GM13977 (cell line): ENCODE measurements around the gene KCNH2.

ENCODE experiments used
- DNase-seq: peaks from one replicate; pipeline ENCODE4 v3.0.0; 2012; ENCODE audit warnings: low spot score
- in situ Hi-C: fragments of 300-500 bp; cut with MboI; formaldehyde crosslinking; loops from one replicate; pipeline ENCODE4 v1.12.0; 2022; ENCODE audit warnings: low sequenced_read_pairs, low pct_unique_long_range_greater_than_20kb, mixed read lengths, inconsistent platforms; ENCODE audit not compliant: unreplicated experiment
- TF ChIP-seq, protein P1 (sequence below): IDR thresholded peaks from 2 replicates; pipeline ENCODE4 v1.5.1; 2012; ENCODE audit warnings: mild to moderate bottlenecking, control low read depth; ENCODE audit not compliant: insufficient read depth; ENCODE audit errors: extremely low read depth, missing control alignments

KCNH2 gene

DNA sequence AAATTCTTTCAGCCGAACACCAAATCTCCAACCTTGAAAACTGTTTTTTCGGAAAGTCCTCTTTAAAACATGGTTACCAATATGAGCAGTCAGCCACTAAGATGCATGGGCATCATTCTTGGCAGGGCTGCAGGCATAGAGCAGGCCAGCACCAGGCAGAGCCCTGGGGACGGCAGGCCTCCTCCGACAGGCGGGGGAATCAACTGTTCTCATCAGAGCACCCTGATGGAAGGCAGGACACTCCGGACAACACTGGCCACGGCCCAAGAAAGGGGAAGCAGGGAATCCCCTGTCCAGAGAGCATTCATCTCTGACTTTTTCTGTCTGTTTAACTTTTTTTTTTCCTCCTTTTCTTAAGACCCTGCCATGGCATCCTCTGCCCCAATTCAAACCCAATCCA, 11.3 kb upstream of the KCNH2 start:
- TF ChIP-seq, protein P1, sequence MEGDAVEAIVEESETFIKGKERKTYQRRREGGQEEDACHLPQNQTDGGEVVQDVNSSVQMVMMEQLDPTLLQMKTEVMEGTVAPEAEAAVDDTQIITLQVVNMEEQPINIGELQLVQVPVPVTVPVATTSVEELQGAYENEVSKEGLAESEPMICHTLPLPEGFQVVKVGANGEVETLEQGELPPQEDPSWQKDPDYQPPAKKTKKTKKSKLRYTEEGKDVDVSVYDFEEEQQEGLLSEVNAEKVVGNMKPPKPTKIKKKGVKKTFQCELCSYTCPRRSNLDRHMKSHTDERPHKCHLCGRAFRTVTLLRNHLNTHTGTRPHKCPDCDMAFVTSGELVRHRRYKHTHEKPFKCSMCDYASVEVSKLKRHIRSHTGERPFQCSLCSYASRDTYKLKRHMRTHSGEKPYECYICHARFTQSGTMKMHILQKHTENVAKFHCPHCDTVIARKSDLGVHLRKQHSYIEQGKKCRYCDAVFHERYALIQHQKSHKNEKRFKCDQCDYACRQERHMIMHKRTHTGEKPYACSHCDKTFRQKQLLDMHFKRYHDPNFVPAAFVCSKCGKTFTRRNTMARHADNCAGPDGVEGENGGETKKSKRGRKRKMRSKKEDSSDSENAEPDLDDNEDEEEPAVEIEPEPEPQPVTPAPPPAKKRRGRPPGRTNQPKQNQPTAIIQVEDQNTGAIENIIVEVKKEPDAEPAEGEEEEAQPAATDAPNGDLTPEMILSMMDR: no peak
- in situ Hi-C loops: no loop called here
- DNase-seq: no peak

DNA sequence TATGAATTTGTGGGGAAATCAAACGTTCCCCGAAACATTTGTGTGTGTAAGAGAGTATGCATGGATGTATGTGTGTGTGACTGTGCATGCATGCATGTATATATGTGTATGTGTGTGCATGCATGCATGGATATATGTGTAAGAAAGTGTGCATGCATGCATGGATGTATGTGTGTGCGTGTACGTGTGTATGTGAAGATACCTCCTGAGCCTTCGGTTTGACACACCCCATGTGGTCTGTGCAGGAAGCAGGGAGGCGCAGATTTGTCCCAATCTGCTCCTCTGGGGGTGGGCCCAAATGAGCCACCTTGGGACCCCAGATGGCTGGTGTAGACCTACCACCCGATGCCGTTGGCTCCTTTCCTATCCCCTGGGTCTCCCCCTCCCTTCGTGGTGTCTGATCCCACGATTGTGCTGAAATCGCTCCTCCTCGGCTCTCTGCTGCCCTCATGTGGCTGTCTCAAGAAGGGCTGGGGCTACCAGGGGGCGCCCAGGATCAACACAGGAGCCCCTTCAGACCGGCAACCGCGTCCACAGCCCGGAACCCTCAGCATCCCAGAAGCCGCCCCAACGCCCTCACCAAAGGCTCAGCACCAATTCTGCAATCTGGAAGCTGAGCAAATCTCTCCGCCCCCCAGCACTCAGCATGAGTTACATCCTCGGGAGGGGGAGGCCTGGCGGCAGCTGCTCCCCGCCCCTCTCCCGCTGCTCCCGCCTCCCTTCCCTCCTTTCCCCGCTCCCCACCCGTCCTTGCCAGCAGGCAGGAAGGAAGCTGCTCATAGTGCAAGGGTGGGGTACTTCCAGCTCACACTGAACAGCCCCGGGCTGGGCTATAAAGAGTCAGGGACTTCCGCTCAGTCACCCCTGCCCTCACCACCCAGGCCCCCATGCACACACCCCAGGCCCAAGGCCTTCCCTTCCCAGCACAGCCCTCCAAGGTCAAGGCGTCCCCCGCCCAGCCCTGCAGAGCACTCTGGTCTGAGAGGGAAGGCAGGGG, 10.4 kb upstream of the KCNH2 start:
- DNase-seq: peak; percentile 85
- TF ChIP-seq, protein P1: peak; percentile 80
- in situ Hi-C loops: no loop called here

DNA sequence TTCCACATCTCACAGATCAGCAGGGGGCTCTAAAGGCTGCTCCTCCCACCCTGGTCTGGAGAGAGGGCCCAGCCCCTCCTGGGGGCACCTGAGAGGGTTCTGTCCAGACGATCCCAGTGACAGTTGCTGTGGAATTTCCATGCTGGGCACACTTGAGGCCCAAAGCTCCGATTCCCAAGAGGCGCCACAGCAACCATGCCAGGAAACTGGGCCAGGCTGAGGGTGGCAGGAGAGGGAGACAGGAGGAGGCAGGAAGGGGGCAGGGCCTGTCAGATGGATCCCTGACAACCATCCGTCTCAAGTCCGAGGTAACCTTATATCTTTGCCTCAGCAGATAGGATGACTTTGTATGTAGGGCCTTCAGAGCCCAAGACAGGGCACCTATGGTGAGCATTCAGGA, 8.4 kb upstream of the KCNH2 start:
- TF ChIP-seq, protein P1: no peak
- in situ Hi-C loops: no loop called here
- no peak for DNase-seq

DNA sequence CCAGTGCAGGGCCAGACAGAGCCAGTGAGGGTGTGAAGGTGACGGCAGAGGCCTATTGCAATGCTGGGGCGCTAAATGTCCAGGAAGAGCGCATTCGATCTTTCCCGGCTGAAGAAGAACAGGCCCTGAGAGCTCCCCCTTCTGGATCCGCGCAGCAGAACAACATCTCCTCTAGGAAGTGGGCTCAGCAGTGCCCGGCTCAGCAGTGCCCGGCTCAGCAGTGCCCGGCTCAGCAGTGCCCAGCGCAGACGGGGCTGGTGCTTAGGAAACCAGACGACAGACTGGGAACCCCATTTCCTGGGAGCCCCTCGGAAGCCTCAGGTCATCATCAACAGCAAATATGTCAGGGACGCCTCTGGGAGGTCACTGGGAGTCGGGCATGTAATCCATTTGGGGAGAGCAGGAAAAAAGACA, 8.0 kb upstream of the KCNH2 start:
- TF ChIP-seq, protein P1: peak; percentile 83
- peak; percentile 72 for DNase-seq
- in situ Hi-C loops: no loop called here

DNA sequence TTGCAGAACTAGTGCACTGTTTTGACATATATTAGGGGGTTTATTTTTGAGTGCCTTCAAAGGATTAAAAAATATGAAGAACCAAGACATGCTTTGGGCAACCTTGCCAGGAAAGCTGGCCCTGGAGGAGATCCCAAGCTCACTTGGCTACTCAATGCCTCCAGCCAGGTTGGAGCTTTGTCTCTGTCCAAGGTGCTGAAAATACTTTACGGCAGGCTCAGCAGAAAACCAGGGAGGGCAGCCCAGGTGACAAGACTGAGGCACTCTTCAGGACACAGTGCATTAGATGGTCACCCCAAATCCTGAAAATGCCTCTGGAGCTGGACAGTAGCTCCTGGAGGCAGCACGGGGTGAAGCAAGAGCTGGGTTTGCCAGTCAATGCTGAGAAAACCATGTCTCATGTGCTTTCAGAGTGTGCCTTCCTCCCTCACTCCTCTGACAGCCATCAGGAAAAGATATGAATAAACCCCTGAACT, 5.8 kb upstream of the KCNH2 start:
- TF ChIP-seq, protein P1: no peak
- in situ Hi-C loops: no loop called here
- DNase-seq: no peak

DNA sequence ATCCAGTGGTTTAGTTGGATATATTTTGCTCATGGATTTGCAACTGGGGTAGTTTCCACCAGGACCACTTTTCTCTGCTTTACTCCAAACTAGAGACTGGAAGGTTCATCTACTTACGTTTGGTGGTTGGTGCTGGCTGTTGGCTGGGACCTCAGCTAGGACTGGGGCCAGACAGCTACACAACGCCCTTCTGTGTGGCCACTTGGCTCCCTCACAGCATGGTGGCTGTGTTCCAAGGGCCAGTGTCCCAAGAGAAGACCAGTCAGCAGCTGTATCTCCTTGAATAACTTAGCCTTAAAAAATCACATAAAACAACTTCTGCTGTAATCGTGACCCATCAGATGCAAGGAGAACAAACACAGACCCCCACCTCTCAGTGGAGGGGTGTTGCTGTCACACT, 4.2 kb upstream of the KCNH2 start:
- no peak for DNase-seq
- TF ChIP-seq, protein P1: no peak
- in situ Hi-C loops: no loop called here
